Activated CD4-positive, alpha-beta T cell treated with anti-CD3 and anti-CD28 coated beads, Interleukin-10, Interleukin-2, amounts not matched to agents 100 ng/mL and 50 ng/mL, durations not matched to agents 16 hours and 8 hours (primary cell): Measurements from ENCODE around the gene PBX1.

Experiments used
- DNase-seq: peaks from one replicate; pipeline ENCODE4 v3.0.0-alpha.2; 2020

PBX1 gene

DNA sequence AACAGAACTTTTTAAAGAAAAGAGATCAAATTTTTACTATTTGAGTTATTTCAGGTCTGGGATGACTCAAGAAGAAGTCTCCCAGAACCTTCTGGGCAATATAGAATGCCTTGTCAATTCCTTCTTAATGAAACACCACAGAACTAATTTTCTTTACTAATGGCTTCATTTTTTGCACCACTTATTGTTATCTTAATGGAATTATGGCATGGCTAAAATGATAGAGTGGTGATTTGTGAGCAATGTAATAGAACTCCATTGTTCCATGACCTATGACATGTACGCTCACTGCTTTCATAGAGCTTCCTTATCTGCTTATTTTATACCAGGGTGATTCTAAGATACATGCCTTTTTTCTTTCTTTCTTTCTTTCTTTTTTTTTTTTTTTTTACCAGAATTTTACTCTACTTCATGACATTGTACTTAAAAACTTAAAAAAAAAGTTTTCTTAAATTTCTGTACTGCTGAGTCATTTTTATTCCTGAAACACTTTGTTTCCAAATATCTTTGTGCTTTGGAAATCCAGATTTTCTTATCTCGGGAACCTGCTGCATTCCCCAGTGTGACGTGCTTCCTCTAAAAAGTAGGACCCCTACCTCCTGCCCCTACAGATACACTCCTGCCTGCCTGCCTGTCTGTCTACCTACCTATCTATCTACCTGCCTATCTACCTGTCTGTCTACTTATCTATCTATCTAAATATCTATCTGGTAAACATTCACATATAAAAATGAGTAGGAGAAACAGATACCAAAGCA, 284.9 kb downstream of the PBX1 start:
- no peak for DNase-seq

DNA sequence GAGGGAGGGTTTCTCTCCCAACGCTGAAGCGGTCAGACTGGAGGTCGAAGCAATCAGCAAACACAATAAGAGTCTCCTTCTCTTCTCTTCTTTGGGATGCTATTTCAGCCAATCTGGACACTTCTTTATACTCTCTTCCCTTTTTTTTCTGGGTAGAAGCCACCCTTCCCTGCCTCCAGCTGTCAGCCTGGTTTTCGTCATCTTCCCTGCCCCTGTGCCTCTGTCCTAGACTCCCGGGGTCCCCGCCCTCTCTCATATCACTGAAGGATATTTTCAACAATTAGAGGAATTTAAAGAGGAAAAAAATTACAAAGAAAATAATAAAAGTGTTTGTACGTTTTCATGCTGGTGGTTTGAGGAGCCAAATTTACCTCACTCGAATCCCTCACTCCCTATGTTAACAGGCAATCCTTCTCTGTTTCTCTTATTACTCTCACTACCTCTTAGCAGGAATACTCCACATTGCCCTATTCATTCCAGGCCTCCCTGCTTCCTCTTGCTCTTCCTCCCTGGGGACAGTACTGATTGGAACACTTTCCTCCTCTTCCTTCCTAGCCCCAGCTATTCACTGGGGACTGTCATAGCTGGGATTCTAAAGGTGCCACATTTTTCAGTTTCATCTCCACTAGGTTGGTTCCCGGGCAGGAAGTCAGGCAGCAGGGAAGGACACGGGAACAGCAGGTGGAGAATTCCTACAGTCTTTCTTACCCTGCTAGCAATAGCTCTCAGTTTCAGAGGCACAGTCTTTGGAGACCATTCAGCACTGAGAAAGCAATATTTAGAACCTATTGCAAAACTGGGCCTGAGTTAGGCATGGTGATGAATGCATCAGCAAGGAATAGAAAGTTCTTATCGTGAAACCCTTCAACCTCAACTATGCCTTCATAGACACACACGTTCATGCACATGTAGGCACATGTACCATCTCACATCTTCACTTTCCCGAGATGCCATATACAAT, 288.0 kb downstream of the PBX1 start:
- DNase-seq = no peak

DNA sequence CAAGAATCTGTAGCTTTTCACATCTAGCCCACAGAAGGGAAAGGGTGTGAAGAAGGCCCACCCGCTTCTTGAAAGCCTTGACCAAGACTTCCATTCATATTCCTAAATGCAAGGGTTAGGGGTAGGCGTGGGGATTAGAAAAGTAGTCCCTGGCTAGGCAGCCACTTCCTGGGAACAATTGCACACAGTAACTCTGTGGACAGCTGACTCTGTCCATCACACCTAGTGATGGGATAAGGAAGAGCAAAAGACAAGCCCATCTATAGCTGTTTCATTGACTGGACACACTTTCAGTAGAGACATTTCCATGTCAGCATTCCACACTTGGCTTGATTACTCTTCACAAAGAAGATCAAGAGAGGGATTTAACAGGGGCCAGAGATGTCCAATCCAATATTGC, 294.2 kb downstream of the PBX1 start:
- no peak for DNase-seq

DNA sequence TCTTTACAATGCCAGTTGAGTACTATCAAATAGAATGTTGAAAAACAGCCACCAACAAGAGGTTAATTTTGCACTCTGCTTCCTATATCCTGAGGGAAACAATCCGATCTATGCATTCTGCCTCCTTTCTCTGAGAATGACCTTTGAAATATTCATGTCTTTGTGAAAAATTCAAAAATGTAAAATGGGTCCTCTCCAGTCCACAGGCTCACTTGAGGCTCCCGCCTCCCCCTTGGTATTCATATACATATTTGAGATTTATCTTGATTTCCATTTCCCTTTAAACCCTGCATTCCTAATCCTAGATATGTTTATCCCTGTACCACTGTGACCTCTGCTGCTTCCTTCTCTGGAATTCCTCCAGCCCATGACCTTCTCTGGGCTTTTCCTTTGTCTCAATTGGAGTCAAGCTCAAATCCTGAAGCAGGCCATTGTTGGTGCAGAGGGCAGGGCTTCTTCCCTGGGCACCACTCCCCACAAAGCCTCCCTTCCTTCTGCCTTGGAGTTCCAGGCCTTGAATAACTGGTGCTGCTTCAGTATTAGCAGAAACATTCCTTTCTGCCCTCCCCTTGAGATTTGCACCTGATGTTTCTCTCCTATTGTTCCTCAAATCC, 296.8 kb downstream of the PBX1 start:
- DNase-seq = no peak

DNA sequence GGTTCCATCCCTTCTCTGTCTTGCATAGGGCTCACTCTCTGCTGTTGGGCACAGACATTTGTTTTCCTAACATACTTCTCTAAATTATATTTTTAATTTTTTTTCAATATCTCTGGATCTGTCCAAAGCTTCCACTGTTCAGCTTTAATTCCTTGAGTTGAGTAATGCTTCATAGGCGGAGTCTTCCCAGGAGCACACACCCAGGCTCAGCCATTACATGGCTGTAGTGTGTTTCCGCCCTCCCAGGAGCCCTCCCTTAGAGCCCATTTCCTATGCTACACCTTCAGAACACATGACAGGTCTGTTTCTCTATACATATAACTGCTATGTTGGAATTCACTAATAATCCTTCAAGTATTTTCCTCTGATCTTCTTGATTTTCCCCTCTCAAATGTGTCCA, 297.4 kb downstream of the PBX1 start:
- no peak for DNase-seq

DNA sequence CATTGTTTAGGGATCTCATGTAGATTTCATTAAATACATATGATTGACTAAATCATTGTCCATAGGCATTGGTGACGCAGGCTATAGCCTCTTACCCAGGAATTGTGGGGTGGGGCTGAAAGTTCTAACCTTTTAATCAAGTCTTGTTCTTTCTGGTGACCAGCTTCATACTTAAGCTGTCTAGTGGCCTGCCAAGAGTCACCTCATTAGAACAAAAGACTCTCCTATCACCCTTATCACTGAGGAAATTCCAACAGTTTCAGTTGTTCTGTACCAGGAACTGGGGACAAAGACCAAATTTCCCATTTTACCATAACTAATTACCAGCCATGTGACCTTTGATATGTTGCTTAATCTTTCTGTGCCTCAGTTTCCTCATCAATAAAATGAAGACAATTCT, 298.5 kb downstream of the PBX1 start:
- no peak for DNase-seq

DNA sequence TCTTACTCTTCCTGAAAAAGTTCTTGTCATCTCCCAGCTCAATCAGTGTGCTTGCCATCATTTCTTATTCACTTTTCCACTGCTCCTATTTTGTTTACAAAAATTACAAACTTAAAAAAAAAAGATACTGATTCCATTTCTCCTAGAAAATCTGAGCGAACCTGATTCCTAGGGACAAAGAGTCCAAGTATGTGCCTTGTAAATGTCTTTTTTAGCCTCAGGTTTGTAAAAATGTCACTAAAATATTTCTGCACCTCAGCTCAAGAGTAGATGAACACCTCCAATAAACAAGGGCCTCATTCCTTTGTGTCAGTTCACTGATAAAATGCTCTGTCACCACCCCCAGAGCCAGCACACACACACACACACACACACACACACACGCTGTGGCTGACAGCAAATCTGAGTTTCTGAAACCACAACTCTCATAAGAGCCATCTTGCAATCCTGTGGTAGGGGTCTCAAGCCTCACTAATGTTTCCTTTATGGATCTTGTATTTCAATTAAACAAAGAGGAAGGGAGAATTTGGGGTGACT, 299.2 kb downstream of the PBX1 start:
- no peak for DNase-seq

DNA sequence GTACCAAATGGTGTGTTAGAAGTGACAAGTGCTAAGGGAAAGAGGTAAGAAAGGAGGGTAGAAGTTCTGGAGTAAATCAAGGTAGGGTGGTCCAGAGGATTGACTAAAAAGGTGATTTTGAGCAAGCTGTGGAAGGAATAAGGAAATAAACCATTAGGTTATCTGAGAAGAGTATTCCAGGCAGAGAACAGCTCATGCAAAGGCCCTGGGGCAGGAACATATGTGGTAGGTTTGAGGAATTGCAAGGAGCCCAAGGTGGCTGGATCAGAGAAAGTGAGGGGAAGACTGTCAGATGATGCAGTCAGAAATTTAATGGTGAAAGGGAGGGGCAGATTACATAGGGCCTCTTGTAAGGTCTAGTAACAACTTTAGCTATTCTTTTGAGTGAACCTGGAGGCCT, 302.6 kb downstream of the PBX1 start:
- DNase-seq = no peak

DNA sequence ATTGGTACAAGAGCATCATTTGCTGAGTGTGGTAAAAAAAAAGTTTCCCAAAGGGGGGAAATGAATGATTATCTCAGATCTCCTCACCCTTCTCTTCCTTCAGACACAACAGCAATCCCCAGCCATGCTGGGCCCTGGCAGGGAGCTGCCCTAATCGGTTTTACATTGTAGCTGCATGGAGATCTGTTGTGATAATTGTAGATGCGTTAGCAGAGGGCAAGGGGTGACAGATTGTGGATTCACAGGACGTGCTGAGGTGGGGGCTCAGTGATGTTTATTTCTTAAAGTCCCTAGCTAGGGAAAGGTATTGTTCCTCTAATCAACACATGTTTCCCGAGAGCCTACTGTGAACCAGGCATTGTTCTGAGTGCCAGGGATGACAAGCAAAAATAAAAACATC, 304.1 kb downstream of the PBX1 start:
- no peak for DNase-seq

DNA sequence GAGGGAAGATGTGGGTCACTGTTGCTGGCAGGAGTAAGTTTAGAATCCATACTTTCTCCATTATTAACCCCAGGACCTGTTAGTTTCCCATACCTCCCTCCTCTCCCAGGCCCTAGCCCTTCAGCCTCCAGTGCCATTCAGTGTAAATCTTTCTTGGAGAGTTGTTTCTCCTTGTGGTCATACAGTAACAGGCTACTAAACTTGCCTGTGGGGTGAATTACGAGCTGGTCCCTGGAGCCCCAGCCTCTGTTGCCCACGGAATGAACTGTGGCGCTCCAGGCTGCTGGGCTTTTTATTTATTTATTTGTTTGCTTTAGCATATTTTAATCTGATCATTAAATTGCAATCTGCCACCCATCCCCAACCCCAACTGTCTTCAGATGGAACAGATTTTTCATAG, 305.2 kb downstream of the PBX1 start:
- no peak for DNase-seq

DNA sequence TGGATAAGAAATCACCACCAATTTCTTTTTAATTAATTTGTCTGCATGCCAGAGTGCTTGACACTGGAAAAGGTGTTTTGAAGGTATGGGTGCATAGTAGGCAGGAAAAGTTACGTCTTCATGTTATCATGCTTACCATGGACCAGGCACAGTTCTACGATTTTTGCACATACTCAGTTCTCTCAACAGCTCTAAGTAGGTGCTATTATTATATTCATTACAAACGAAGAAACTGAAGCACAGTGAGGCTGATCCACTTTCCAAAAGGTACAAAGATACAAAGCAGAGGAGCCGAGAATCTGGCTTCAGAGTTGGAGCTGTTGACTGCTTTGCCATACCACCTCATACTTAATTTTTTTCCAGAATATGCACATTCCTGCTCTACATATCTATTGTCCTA, 306.4 kb downstream of the PBX1 start:
- DNase-seq = no peak

DNA sequence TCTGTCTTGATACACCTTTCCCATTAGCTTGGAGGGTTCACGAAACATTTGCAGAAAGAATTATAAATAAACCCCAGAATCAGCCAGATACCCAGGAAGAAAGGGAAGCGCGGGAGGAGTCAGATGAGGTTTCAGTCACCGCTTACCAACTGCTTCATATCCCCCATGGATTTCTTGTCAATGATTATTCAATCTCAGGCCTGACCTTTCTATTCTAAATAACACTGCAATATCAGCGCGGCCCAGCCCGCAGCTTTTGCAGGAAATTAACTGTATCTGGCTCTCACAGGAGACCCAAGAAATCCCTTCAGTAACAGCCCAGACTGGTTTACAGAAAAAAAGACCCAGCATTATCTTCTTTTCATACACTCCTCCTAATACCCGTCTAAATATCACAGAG, 308.6 kb downstream of the PBX1 start:
- DNase-seq = no peak

DNA sequence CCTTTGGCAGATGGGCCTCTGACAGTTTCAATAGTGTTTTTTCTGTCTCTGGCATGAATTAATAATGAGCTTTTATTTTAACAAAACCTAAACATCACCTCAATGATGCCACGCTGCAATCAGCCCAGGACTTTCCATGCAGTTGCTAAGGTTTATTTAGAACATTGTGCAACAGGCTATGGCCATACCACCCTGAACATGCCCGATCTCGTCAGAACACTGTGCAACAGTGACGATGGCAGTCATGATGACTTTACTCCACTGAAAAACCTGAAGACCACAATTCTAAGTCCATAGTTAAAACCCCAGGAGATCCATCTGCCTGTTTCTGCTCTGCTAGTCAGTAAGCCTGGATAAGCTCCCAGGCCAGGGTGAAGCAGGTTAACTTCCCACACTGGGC, 310.0 kb downstream of the PBX1 start:
- DNase-seq = no peak

DNA sequence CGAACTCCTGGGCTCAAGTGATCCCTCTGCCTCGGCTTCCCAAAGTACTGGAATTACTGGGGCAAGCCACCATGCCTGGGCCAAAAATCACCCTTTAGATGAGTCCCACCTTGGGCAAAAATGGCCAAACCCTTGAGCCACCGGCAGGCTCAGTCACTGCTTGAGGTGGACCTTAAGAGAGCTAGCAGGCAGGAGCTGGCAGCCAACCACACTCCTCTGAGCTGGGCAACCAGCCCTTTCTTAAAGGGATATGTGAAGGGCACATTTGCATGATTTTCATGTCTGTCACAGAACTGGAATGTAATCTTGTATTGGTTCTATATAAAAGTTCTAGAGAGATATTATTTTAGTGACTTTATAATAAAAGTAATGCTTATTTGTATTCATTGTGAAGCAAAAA, 316.5 kb downstream of the PBX1 start:
- no peak for DNase-seq

DNA sequence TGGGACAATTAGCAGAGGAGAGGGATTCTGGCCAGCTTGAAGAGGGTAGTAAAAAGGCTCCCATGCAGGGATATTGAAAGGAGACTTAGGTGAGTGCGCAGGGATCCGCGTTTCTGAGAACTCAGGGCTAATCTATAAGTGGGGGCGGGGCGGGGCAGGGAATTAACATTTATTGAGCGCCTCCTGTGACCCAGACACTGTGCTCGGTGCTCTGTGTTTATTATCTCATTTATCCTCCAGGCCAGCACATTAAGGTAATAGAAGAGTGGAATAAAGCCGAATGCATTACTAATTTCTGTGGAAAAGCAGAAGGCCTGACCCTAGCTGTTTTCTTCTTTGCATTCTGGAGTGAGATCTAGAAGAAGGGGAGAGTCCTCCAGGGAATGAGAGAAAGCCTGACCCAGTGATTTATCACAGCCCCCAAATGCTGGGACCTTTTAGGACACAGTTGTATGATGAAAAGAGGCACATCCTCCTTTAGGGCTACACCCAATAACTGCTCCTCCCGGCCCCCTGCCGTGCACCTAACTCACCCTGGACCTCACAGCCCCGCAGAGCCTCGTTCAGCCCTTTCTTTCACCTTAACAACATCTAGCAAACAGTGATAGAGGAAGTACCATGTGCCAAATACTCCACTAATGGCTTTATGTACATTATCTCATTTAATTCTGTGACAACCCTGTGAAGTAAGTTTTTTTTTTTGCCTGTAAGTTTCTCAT, 317.6 kb downstream of the PBX1 start:
- no peak for DNase-seq

DNA sequence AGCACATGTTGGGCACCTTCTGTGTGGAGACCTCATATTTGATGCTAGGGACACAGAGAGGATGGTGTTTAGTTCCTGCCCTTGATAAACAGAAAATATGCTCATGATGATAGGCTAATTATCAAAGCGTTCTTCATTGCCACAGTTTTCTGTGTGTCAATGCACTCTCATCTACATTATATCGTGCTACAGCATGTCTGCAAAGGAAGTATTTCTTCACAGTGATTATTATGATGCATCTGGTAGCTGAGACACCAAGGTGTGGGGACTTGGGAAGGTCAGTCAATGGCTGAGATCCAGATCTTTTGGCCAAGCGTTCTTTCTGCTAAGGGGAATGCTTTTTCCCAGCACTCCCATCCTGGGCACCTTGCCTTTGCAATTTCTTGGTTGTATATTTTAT, 321.2 kb downstream of the PBX1 start:
- DNase-seq = no peak

DNA sequence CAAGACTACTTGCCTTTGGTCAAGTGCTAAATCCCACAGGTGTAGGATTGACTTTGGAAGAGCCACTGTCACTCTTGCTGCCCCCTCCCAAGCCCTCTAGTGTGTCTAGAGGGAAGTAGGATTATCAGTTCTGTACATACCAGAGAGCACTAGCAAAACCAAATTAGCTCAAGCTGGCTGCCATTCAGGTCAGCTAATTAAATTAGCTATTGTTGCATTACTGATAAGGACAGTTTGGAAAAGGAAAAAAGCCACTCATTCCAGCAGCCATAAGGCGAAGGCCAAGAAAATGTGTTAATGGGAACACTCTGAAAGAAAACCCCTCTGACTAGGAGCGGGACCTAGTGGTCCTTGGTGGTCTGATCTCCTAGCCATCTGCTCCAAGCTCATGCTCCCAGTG, 321.7 kb downstream of the PBX1 start:
- DNase-seq = no peak

DNA sequence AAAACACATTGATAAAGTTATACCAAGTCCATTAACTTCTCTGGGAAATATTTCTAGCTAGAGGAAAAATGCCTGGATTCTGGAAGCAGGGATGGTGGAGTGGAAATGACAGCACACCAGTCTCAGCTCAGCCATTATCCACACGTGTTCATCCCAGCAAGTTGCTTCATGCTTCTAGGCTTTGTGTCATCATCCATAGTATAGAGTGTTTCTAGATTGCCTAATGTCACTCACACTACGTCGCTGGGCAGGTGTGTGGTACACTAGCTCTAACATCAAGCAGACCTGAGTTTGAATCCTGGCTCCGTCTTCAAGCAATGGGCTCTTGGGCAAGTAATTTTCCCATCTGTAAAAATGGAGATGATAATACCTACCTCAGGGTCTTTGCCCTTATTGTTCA, 326.3 kb downstream of the PBX1 start:
- DNase-seq = no peak

DNA sequence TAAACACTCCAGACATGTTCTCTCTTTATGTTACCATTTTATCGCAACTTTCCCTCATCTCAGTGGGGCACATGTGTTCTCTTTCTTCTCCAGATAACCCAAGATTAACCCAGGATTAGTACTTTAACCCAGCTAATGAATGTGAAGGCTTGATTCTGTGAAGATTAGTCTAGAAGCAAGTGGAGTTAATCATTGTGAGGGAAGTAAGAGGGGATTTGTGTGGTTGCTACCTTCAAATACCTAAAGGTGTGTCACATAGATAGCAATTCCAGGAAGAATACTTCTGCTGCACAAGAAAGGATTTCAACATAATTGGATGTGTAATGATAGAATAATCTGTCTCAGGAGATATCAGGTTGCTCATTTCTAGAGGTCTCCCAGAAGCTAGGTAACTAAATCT, 327.1 kb downstream of the PBX1 start:
- DNase-seq = no peak

DNA sequence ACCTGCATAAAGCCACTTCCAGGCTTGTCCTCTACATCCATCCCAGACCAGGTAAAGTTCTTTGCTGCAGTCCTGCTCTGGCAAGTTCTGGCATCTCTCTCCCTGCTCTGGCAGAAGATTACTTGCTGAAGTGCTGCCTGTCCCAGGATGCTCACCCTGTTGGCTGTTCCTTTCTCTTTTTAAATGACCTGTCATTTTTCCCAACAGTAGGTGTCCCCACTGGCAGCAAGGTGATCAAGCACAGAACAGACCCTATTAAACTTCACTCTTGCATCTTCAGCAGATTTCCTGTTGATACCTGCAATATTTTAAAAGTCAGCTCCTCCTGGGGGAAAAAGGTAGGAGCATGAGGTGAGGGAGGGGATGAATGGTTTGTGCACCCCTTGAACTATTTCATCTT, 332.6 kb downstream of the PBX1 start:
- DNase-seq = no peak

DNA sequence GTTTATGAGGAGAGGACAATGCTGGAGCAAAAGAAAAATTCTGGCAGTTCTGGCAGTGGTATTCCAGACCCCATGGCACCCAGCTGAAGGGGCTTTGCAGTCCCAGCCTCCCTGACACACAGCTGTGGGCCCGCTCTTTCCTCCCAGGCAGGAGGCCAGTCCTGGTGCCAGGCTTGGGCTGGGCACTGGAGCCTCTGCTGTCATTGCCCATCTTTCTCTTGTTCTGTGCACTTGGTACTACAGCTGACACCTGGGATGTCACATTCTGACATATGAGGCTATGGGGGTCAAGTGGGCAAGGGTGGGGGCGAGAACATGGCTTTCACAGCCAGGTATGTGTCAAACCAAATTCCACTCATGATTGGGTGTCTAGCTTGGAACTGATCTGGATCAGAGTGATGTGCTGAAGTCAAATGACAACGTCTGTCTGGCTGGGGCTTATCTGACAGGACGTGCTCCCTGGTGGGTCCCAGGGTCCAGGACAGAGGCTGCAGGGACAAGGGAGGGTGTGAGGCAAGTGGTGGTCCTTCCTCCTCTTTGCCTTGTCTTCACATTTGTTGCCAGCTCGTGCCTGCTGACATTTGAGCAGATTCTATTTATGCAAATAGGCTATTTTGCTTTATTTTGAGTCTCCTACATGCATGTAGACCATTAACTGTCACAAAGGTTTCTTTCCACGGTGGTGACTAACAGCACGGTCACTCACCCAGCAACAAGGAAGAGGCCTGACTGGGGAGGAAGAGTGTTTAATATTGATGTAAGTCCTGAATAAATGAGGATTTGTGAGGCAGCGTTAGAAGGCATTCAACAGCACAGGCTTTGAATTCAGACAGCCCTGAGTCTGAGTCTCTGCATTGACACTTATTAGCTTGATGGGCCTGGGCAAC, 336.3 kb downstream of the PBX1 start:
- no peak for DNase-seq

DNA sequence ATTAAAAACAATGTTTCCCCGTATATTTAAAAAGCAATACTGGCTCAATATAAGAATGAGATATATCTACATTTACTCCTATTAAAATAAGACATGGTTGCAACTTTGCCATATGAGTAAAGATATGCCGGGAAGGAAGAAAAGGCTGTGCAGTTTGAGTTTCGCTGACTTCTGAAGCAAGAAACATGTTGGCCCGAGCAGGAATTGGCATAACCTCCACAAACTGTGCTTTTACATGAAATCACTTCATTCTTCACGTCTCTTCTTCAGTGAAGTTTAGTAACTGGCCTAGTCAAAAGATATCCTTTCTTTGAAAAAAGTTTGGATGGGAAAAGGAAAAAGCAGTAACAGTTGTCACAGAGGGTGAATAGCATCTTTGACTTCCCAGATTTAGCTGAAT, 342.0 kb downstream of the PBX1 start:
- no peak for DNase-seq
